Fibroblast of lung (primary cell): Measurements from ENCODE around the gene MYADML2.

ENCODE experiments used
- CTCF ChIP-seq, 2 donors: IDR thresholded peaks in 1 of 2; conservative IDR thresholded peaks in 1 of 2; 1 replicate in 1 of 2; 2 replicates in 1 of 2; pipeline ENCODE4 v1.5.1; 2011 to 2012; ENCODE audit warnings: low read length in 2 of 2, control low read depth in 1 of 2, inconsistent platforms in 1 of 2, low read depth in 1 of 2, mild to moderate bottlenecking in 1 of 2
- EZH2 ChIP-seq: IDR thresholded peaks from 2 replicates; pipeline ENCODE4 v1.5.1; 2012; ENCODE audit warnings: low read length, control low read depth, mild to moderate bottlenecking; ENCODE audit errors: missing control alignments

DNA sequence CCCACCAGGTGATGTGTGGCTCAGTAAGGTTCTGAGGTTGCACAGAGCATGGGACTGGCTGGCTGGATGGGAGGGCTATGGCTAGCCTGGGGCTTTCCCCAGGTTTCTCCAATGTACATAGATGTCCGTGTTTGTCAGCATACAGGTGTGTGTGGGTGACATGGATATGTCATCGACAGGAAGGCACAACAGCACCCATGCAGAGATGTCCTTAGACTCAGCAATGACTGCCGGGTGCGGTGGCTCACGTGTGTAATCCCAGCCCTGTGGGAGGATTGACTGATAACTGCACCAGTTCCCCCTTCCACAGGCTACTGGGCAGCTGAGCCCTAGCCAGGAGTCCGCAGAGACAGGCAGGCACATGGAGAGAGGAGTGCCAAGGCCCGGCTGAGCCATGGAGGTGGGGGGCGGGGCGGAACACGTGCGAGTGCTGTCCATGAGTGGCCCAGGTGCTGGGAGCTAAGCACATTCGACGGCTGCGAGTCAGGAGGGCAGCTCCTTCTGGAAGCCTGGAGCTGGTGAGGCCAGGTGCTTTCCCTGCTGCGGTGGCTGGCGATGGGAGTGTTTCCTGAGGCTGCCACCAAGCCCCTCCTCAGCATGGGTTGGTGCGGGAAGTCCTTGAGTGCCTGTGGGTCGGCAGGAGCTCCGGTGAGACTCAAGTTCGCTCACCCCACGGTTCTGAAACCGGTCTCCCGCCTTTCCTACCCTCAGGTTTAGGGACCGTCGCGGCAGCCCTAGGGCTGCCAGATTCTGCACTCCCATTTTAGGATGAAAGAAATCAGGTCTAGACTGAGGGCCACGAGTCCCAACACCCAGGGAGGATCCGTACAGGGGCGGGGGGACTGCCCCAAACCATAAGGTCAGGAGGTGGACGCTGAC, 29.5 kb upstream of the MYADML2 start:
- TF ChIP-seq CTCF (conservative IDR thresholded peaks at IDR 0.05 in 1 of 2, IDR thresholded peaks at IDR 0.05 in 1 of 2; ENCODE audit: low read depth in 1 of 2, low read length in 2 of 2) (no peak), EZH2 (no peak)
